DOHH2 (cell line): ENCODE data around the gene PXK.
A peak's percentile ranks its signal among the peaks of the same experiment; 100 is the strongest.

Experiments
- H3F3A ChIP-seq: fragments of 200-600 bp; sonication (generic), shearing (Covaris generic); 2 replicates; pipeline ENCODE4 v1.6.0; 2016; ENCODE audit warnings: antibody characterized with exemption, mild to moderate bottlenecking; ENCODE audit not compliant: control insufficient read depth, insufficient read depth
- H3K27ac ChIP-seq: fragments of 200-600 bp; sonication (generic); 2 replicates; pipeline ENCODE4 v1.5.1; 2014; ENCODE audit warnings: low read depth, mild to moderate bottlenecking, low read length, moderate library complexity
- H3K27me3 ChIP-seq: fragments of 200-600 bp; sonication (generic); 2 replicates; pipeline ENCODE4 v1.6.1; 2014; ENCODE audit warnings: mild to moderate bottlenecking, low read length, mixed read lengths; ENCODE audit not compliant: control insufficient read depth
- H3K36me3 ChIP-seq: fragments of 200-600 bp; sonication (generic); 2 replicates; pipeline ENCODE4 v1.6.1; 2014; ENCODE audit warnings: mild to moderate bottlenecking, low read length, moderate library complexity, mixed read lengths; ENCODE audit not compliant: control insufficient read depth
- H3K4me1 ChIP-seq: fragments of 200-600 bp; sonication (generic); 2 replicates; pipeline ENCODE4 v1.6.1; 2014; ENCODE audit warnings: mild to moderate bottlenecking, low read length, mixed read lengths; ENCODE audit not compliant: control insufficient read depth
- H3K4me2 ChIP-seq: fragments of 200-600 bp; sonication (generic); 2 replicates; pipeline ENCODE4 v1.6.0; 2014; ENCODE audit warnings: mild to moderate bottlenecking, low read length, moderate library complexity
- H3K4me3 ChIP-seq: fragments of 200-600 bp; sonication (generic); 2 replicates; pipeline ENCODE4 v1.5.1; 2014; ENCODE audit warnings: mild to moderate bottlenecking, low read length, mixed read lengths
- H3K79me2 ChIP-seq: fragments of 200-600 bp; sonication (generic); 2 replicates; pipeline ENCODE4 v1.6.1; 2014; ENCODE audit warnings: mild to moderate bottlenecking, low read length, mixed read lengths; ENCODE audit not compliant: control insufficient read depth
- H3K9me2 ChIP-seq: fragments of 200-600 bp; sonication (generic); replicated peaks from 2 replicates; pipeline ENCODE4 v1.6.1; 2014; ENCODE audit warnings: mild to moderate bottlenecking, low read length, mixed read lengths; ENCODE audit not compliant: control insufficient read depth
- H3K9me3 ChIP-seq: fragments of 200-600 bp; sonication (generic); 2 replicates; pipeline ENCODE4 v1.6.1; 2014; ENCODE audit warnings: antibody characterized with exemption, low read length, mixed read lengths; ENCODE audit not compliant: control insufficient read depth, insufficient read depth
- H4K20me1 ChIP-seq: fragments of 200-600 bp; sonication (generic); 2 replicates; pipeline ENCODE4 v1.6.0; 2014; ENCODE audit warnings: low read depth, mild to moderate bottlenecking, antibody characterized with exemption, low read length, moderate library complexity; ENCODE audit not compliant: control insufficient read depth, insufficient read depth
- CTCF ChIP-seq: fragments of 200-600 bp; sonication (generic); IDR thresholded peaks from one replicate; pipeline ENCODE4 v1.5.1; 2014; ENCODE audit warnings: antibody characterized with exemption, mild to moderate bottlenecking, low read depth, low read length; ENCODE audit not compliant: poor library complexity, severe bottlenecking
- EZH2phosphoT487 ChIP-seq: fragments of 200-600 bp; sonication (generic); IDR thresholded peaks from 2 replicates; pipeline ENCODE4 v1.6.1; 2017; ENCODE audit warnings: borderline replicate concordance, mild to moderate bottlenecking, antibody characterized with exemption, low read length, moderate library complexity, mixed read lengths

Gene PXK

GRCh38 chr3:58331593-58332152, 1.0 kb upstream of the PXK start:
- Histone ChIP-seq H4K20me1 (no peaks in the 10 kb centered on the region), H3K9me3 (no peaks in the 10 kb centered on the region), H3K27ac (peak overlapping the region; percentile 99; the same call in 1 of the 2 replicates), H3K4me1 (peaks cover 38% of the 10 kb centered on the region), H3K36me3 (peaks cover 31% of the 10 kb centered on the region), H3K4me3 (peak overlapping the region; percentile 92), H3F3A (peaks cover 44% of the 10 kb centered on the region), H3K4me2 (peak overlapping the region; percentile 74), H3K27me3 (no peaks in the 10 kb centered on the region), H3K79me2 (peaks cover 51% of the 10 kb centered on the region), H3K9me2 (no peaks in the 10 kb centered on the region)
- no peak for TF ChIP-seq CTCF
- no peak for TF ChIP-seq EZH2phosphoT487

GRCh38 chr3:58333206-58334012, 717 bp downstream of the PXK start:
- peak overlapping the region; percentile 99 for H3K27ac ChIP-seq
- no peaks in the 10 kb centered on the region for H3K9me3 ChIP-seq
- H3K27me3 ChIP-seq: no peaks in the 10 kb centered on the region
- peak overlapping the region; percentile 92 for H3K4me3 ChIP-seq
- peaks cover 55% of the 10 kb centered on the region for H3K4me1 ChIP-seq
- peak overlapping the region; percentile 74 for H3K4me2 ChIP-seq
- no peaks in the 10 kb centered on the region for H3K9me2 ChIP-seq
- H4K20me1 ChIP-seq: no peaks in the 10 kb centered on the region
- H3K36me3 ChIP-seq: peaks cover 47% of the 10 kb centered on the region
- H3F3A ChIP-seq: peaks cover 58% of the 10 kb centered on the region
- peaks cover 67% of the 10 kb centered on the region for H3K79me2 ChIP-seq
- TF ChIP-seq CTCF: peak; percentile 61
- TF ChIP-seq EZH2phosphoT487: no peak

GRCh38 chr3:58334013-58334321, 1.3 kb downstream of the PXK start:
- TF ChIP-seq EZH2phosphoT487 (no peak), CTCF (no peak)
- Histone ChIP-seq H3K27me3 (no peaks in the 10 kb centered on the region), H3K4me1 (peaks cover 59% of the 10 kb centered on the region), H3K4me3 (peak overlapping the region; percentile 92), H3K9me3 (no peaks in the 10 kb centered on the region), H3K9me2 (no peaks in the 10 kb centered on the region), H3K79me2 (peaks cover 71% of the 10 kb centered on the region), H3K4me2 (peak overlapping the region; percentile 74), H3F3A (peaks cover 61% of the 10 kb centered on the region), H3K27ac (peak overlapping the region; percentile 99), H3K36me3 (peaks cover 50% of the 10 kb centered on the region), H4K20me1 (no peaks in the 10 kb centered on the region)
